LNCaP clone FGC (cell line): ENCODE data around the gene SFTA2.
"Not testable (repeated sequence)": the region's sequence is repeated elsewhere in the genome, so short reads cannot be mapped to it uniquely, and the experiment has no call there.

Experiments
- DNase-seq: peaks from one replicate; pipeline ENCODE4 v3.0.0-alpha.2; 2011; ENCODE audit warnings: low read depth
- H3K4me3 ChIP-seq: 2 replicates; pipeline ENCODE4 v1.5.1; 2011; ENCODE audit warnings: mild to moderate bottlenecking, low read depth, low read length, control low read depth
- CTCF ChIP-seq: IDR thresholded peaks from 2 replicates; pipeline ENCODE4 v1.5.1; 2012; ENCODE audit warnings: mild to moderate bottlenecking; ENCODE audit not compliant: control insufficient read depth, insufficient read depth; ENCODE audit errors: extremely low read depth

The SFTA2 gene

GRCh38 chr6:30931969-30932645 lies at the start of gene SFTA2:
TSS of gene SFTA2 (minus strand) at chr6:30932170. CDS start at chr6:30932096, 74 bp downstream.
- TF ChIP-seq CTCF: no peak
- DNase-seq: no peak
- no peak within 1 kb of the TSS for H3K4me3 ChIP-seq

- no peak for DNase-seq
- H3K4me3 ChIP-seq: no peak overlapping the region
- TF ChIP-seq CTCF: no peak
Observed at GRCh38 chr6:30979690-30980089, 47.7 kb upstream of the SFTA2 start.

- no peak for TF ChIP-seq CTCF
- H3K4me3 ChIP-seq: no peak overlapping the region
- no peak for DNase-seq
Observed at GRCh38 chr6:30979141-30979540, 47.2 kb upstream of the SFTA2 start.

GRCh38 chr6:30974490-30975252 lies 42.7 kb upstream of the SFTA2 start:
- H3K4me3 ChIP-seq: no peak overlapping the region
- TF ChIP-seq CTCF: no peak
- no peak for DNase-seq

- no peak for TF ChIP-seq CTCF
- no peak overlapping the region for H3K4me3 ChIP-seq
- no peak for DNase-seq
Observed at GRCh38 chr6:30972816-30973215, 40.8 kb upstream of the SFTA2 start.

GRCh38 chr6:30970946-30971345 lies 39.0 kb upstream of the SFTA2 start:
- DNase-seq: no peak
- no peak for TF ChIP-seq CTCF
- no peak overlapping the region for H3K4me3 ChIP-seq

GRCh38 chr6:30969171-30969570 lies 37.2 kb upstream of the SFTA2 start:
- DNase-seq, H3K4me3 ChIP-seq: not testable (repeated sequence)
